ENCODE measurements around the gene C4BPA. TPM values are rescaled to one million over a fixed set of nuclear protein-coding genes. Genes with fewer than 3 reads are reported as not detected.

The C4BPA gene
- total and polyA plus RNA-seq, 2 of the 8 experiments (the other 6 are each of a cell fraction or from before 2014, with no cell fraction given), result not detected

- DNase-seq (ENCODE audit: low read depth in 1 of 2, low spot score in 2 of 2), result no peak
- no peaks in the 10 kb centered on the region for H4K20me1 ChIP-seq (replicated peaks in 1 of 2; ENCODE audit: control insufficient read depth in 1 of 2, insufficient read depth in 2 of 2, low read length in 2 of 2)
- no peak overlapping the region for H3K9ac ChIP-seq (replicated peaks in 1 of 4; ENCODE audit: extremely low read depth in 1 of 4, low read depth in 3 of 4, low read length in 3 of 4)
- 84% methylated on average over 2 of the region's 2 CpGs; no CpG with 5 or more reads in 1 of the 2 experiments for WGBS, 2 experiments (ENCODE audit: extremely low coverage in 1 of 2, insufficient coverage in 1 of 2, insufficient read length in 1 of 2, insufficient replicate concordance in 2 of 2, low coverage in 1 of 2, low lambda C conversion rate in 2 of 2, missing lambda C conversion rate in 1 of 2)
- no peaks in the 10 kb centered on the region for H3K36me3 ChIP-seq (ENCODE audit: control insufficient read depth in 2 of 4, insufficient read depth in 4 of 4, low read length in 3 of 4)
- no peak overlapping the region for H2BK5ac ChIP-seq (ENCODE audit: low read depth, low read length)
- H3K4me1 ChIP-seq (replicated peaks in 1 of 4; ENCODE audit: control insufficient read depth in 3 of 4, insufficient read depth in 4 of 4, low read length in 3 of 4), result no peaks in the 10 kb centered on the region
- H2BK120ac ChIP-seq (replicated peaks; ENCODE audit: low read depth, low read length), result no peak overlapping the region
- no peak overlapping the region for H3K4me3 ChIP-seq (ENCODE audit: extremely low read depth in 1 of 4, insufficient read depth in 2 of 4, low read depth in 3 of 4, low read length in 4 of 4)
- H4K91ac ChIP-seq (replicated peaks; ENCODE audit: insufficient read length, low read length), result no peak overlapping the region
- H4K5ac ChIP-seq (ENCODE audit: insufficient read length, low read depth, low read length), result no peak overlapping the region
- POLR2A ChIA-PET (ENCODE audit: partially characterized antibody), result no interaction called here
- no peak for FAIRE-seq
- no peak overlapping the region for H3K14ac ChIP-seq (ENCODE audit: insufficient read length)
- H2BK15ac ChIP-seq (ENCODE audit: low read length), result no peak overlapping the region
- CTCF ChIA-PET (ENCODE audit: partially characterized antibody), result interaction anchor here (1.0 to 1.7 kb wide), 2 partner anchors 18 to 95 kb away, joined by 4 read pairs; no protein-coding TSS in a partner anchor
- H3K9me3 ChIP-seq (ENCODE audit: insufficient read depth in 2 of 2, low read depth in 1 of 2, low read length in 1 of 2), result no peaks in the 10 kb centered on the region
- no peaks in the 10 kb centered on the region for H3K79me1 ChIP-seq (ENCODE audit: low read depth, low read length)
- H3K79me2 ChIP-seq (ENCODE audit: control insufficient read depth in 1 of 2, insufficient read depth in 2 of 2, low read length in 2 of 2), result no peaks in the 10 kb centered on the region
- no peak overlapping the region for H2BK20ac ChIP-seq (ENCODE audit: low read length)
- no peaks in the 10 kb centered on the region for H3K23me2 ChIP-seq (ENCODE audit: low read depth, low read length)
- H2BK12ac ChIP-seq (ENCODE audit: low read depth, low read length), result no peak overlapping the region
- H3K18ac ChIP-seq (ENCODE audit: extremely low read depth, low read length), result no peak overlapping the region
- no peak overlapping the region for H3K27ac ChIP-seq (ENCODE audit: low read depth, low read length)
- H3K4ac ChIP-seq (replicated peaks; ENCODE audit: insufficient read length, low read depth, low read length), result no peak overlapping the region
- no peak overlapping the region for H2AFZ ChIP-seq (ENCODE audit: low read length)
- no peaks in the 10 kb centered on the region for H3K27me3 ChIP-seq (replicated peaks in 1 of 4; ENCODE audit: control insufficient read depth in 3 of 4, extremely low read depth in 1 of 4, insufficient read depth in 3 of 4, low read length in 3 of 4)
- no peak overlapping the region for H3K4me2 ChIP-seq (ENCODE audit: insufficient read depth in 1 of 2, low read depth in 2 of 2, low read length in 2 of 2)
- H3K56ac ChIP-seq (replicated peaks; ENCODE audit: insufficient read length, low read depth, low read length), result no peak overlapping the region
- no peak overlapping the region for H2AK5ac ChIP-seq (ENCODE audit: low read depth, low read length)
- no peak overlapping the region for H3K23ac ChIP-seq (ENCODE audit: insufficient read length)
- no peak overlapping the region for H4K8ac ChIP-seq (ENCODE audit: extremely low read depth, insufficient read depth, low read length)
- no peak for TF ChIP-seq SAP30 (IDR thresholded peaks at IDR 0.05; ENCODE audit: insufficient read depth, insufficient replicate concordance, low read length)
- no peak for TF ChIP-seq BRCA1 (IDR thresholded peaks at IDR 0.05; ENCODE audit: low read depth, low read length)
- TF ChIP-seq TEAD4 (IDR thresholded peaks at IDR 0.05; ENCODE audit: low read depth, low read length), result no peak
- no peak for TF ChIP-seq GTF2F1 (IDR thresholded peaks at IDR 0.05; ENCODE audit: borderline replicate concordance, low read depth, low read length)
- no peak for TF ChIP-seq JUN (IDR thresholded peaks at IDR 0.05; ENCODE audit: low read depth, low read length)
- no peak for TF ChIP-seq POU5F1 (IDR thresholded peaks at IDR 0.05; ENCODE audit: low read depth, low read length)
- TF ChIP-seq ATF2 (IDR thresholded peaks at IDR 0.05; ENCODE audit: low read length), result no peak
- TF ChIP-seq GABPA (IDR thresholded peaks at IDR 0.05; ENCODE audit: borderline replicate concordance, insufficient read depth, low read length), result no peak
- TF ChIP-seq EP300 (IDR thresholded peaks at IDR 0.05; ENCODE audit: borderline replicate concordance in 1 of 2, low read depth in 2 of 2, low read length in 2 of 2), result no peak
- no peak for TF ChIP-seq NRF1 (IDR thresholded peaks at IDR 0.05; ENCODE audit: low read depth, low read length)
- TF ChIP-seq BACH1 (IDR thresholded peaks at IDR 0.05; ENCODE audit: low read length), result no peak
- no peak for TF ChIP-seq SP4 (IDR thresholded peaks at IDR 0.05; ENCODE audit: low read length)
- no peak for TF ChIP-seq POLR2A (IDR thresholded peaks at IDR 0.05; ENCODE audit: control extremely low read depth in 1 of 2, low read depth in 2 of 2, low read length in 2 of 2)
- no peak for TF ChIP-seq CBX5 (IDR thresholded peaks at IDR 0.05; ENCODE audit: low read depth, low read length)
Measured at GRCh38 chr1:207179036-207179435, 75.0 kb downstream of the C4BPA start.
